Measurements from ENCODE around the gene ADAR. TPM values are rescaled to one million over a fixed set of nuclear protein-coding genes. Genes with fewer than 3 reads are reported as not detected.

ADAR gene
- total and polyA plus RNA-seq, 5 donors: 21.2 to 80.9 (median 68.3) TPM

DNA sequence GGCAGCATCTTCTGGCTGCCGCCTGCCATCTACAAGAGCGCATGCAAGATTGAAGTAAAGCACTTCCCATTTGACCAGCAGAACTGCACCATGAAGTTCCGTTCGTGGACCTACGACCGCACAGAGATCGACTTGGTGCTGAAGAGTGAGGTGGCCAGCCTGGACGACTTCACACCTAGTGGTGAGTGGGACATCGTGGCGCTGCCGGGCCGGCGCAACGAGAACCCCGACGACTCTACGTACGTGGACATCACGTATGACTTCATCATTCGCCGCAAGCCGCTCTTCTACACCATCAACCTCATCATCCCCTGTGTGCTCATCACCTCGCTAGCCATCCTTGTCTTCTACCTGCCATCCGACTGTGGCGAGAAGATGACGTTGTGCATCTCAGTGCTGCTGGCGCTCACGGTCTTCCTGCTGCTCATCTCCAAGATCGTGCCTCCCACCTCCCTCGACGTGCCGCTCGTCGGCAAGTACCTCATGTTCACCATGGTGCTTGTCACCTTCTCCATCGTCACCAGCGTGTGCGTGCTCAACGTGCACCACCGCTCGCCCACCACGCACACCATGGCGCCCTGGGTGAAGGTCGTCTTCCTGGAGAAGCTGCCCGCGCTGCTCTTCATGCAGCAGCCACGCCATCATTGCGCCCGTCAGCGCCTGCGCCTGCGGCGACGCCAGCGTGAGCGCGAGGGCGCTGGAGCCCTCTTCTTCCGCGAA lies 36.6 kb downstream of the ADAR start:
- no peak for ATAC-seq
- intact Hi-C loops (cut with DNase I): no loop called here
- no peak overlapping the region for H3K27ac ChIP-seq (ENCODE audit: low read length)
- no peaks in the 10 kb centered on the region for H3K27me3 ChIP-seq (ENCODE audit: control insufficient read depth, insufficient read depth)
- no peak overlapping the region for H3K4me3 ChIP-seq (ENCODE audit: low read length)
- no peaks in the 10 kb centered on the region for H3K9me3 ChIP-seq (ENCODE audit: control insufficient read depth, low read length)
- DNase-seq: no peak
- no peaks in the 10 kb centered on the region for H3K4me1 ChIP-seq (ENCODE audit: control insufficient read depth, insufficient read depth, low read length)
- WGBS: 95% methylated on average over 59 of the region's 59 CpGs

DNA sequence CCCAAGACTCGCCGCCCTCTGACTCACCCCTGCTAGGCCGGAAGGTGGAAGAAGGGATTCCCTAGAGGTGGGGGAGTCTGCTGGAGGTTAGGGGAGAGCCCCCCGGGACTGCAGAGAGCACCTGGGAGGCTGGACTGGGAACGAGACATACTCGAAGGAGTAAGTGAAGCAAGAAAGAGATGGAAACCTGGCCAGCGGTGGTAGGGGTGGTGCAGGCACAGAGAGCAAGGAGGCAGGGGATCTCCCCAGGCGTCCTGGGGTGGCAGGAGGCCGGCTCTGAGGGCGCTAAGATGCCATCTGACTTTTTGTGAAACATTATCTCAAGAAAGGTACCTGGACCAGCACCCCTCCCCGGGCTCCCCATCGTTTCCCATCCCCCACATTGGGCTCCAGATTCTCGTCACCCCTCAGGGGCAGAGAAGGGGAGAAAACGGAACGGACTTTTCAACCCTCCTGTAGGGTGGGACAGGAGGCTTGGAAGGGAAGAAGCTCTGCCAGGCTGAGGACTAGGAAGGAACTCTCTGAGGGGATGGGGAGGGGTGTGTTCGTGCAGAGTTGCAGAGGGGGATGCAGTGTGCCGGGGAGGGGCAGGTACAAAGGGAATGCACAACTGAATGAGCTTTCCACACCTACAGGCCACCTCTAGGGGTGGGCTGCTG lies 39.7 kb downstream of the ADAR start:
- Histone ChIP-seq H3K27ac (ENCODE audit: low read length) (no peak overlapping the region), H3K4me1 (ENCODE audit: control insufficient read depth, insufficient read depth, low read length) (no peaks in the 10 kb centered on the region), H3K9me3 (ENCODE audit: control insufficient read depth, low read length) (no peaks in the 10 kb centered on the region), H3K4me3 (ENCODE audit: low read length) (no peak overlapping the region), H3K27me3 (ENCODE audit: control insufficient read depth, insufficient read depth) (no peaks in the 10 kb centered on the region)
- DNase-seq (no peak), ATAC-seq (no peak)
- intact Hi-C loops (cut with DNase I): loop anchor here in 3 of 4 donors (10.0 kb wide), 2 partner anchors 187 to 307 kb away; partner anchors contain the start of gene KCNN3 (in 2 of the 3)
- WGBS: 36% methylated on average over 17 of the region's 17 CpGs

DNA sequence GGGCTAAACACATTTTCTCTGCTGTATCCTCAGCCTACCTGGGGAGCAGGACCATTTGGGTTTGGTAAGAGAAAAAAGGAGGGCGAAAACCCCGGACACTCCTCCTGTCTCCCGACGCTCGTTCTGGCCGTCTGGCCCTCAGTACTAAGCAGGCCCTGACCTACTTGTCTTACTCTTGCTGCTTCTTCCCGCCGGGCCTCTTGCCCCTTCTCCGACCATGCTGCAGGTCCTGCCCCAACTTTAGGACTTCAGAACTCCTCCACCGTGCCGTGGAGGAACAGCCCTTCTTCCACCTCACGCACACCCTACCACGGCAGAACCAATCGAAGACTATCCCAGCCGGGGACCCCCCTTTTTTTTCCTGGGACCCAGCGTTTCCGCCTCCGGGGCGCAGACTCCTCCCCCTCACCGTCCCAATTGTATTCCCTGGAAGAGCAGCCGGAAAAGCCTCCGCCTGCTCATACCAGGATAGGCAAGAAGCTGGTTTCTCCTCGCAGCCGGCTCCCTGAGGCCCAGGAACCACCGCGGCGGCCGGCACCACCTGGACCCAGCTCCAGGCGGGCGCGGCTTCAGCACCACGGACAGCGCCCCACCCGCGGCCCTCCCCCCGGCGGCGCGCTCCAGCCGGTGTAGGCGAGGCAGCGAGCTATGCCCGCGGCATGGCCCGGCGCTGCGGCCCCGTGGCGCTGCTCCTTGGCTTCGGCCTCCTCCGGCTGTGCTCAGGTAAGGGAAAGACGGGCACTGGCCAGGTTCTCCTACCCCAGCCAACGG lies 40.4 kb downstream of the ADAR start, which contains the start of gene CHRNB2:
Gene CHRNB2 (plus strand): TSS at position 393 of the 771 bp plus-strand sequence. CDS start 267 bp downstream, at position 660.
- DNase-seq (peak; percentile 72 to 90 (median 89)), ATAC-seq (peak; percentile 93)
- intact Hi-C loops (cut with DNase I): loop anchor here in 3 of 4 donors (10.0 kb wide), 2 partner anchors 187 to 307 kb away; partner anchors contain the start of gene KCNN3 (in 2 of the 3)
- WGBS: 3% methylated on average over 53 of the region's 53 CpGs
- Histone ChIP-seq H3K4me3 (ENCODE audit: low read length) (no peak within 1 kb of the TSS), H3K27ac (ENCODE audit: low read length) (no peak within 1 kb of the TSS), H3K4me1 (ENCODE audit: control insufficient read depth, insufficient read depth, low read length) (no peaks in the 10 kb centered on the region), H3K27me3 (ENCODE audit: control insufficient read depth, insufficient read depth) (no peaks in the 10 kb centered on the region), H3K9me3 (ENCODE audit: control insufficient read depth, low read length) (no peaks in the 10 kb centered on the region)

DNA sequence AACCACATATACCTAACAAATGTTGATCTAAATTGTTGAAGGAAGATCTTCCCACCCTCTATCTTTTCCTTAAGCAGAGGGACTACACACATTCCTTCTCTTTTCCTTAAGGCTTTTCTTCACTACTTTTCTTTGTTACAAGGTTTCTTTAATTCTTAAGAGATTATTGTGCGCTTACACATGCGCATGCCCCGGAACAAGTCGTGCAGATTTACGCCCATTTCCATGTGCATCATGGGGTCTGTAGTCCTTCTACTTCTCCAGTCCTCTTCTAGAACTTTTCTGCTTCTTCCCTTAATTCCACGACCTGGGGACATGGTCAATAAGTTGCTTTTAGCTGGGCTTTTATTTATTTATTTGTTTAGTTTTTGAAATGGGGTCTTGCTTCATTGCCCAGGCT lies 42.1 kb downstream of the ADAR start:
- WGBS: 85% methylated on average over 6 of the region's 6 CpGs
- Histone ChIP-seq H3K4me3 (ENCODE audit: low read length) (no peak overlapping the region), H3K4me1 (ENCODE audit: control insufficient read depth, insufficient read depth, low read length) (no peaks in the 10 kb centered on the region), H3K9me3 (ENCODE audit: control insufficient read depth, low read length) (no peaks in the 10 kb centered on the region), H3K27me3 (ENCODE audit: control insufficient read depth, insufficient read depth) (no peaks in the 10 kb centered on the region), H3K27ac (ENCODE audit: low read length) (no peak overlapping the region)
- no peak for DNase-seq
- intact Hi-C loops (cut with DNase I): loop anchor here in 3 of 4 donors (10.0 kb wide), 2 partner anchors 189 to 309 kb away; partner anchors contain the start of gene KCNN3 (in 2 of the 3)
- no peak for ATAC-seq

DNA sequence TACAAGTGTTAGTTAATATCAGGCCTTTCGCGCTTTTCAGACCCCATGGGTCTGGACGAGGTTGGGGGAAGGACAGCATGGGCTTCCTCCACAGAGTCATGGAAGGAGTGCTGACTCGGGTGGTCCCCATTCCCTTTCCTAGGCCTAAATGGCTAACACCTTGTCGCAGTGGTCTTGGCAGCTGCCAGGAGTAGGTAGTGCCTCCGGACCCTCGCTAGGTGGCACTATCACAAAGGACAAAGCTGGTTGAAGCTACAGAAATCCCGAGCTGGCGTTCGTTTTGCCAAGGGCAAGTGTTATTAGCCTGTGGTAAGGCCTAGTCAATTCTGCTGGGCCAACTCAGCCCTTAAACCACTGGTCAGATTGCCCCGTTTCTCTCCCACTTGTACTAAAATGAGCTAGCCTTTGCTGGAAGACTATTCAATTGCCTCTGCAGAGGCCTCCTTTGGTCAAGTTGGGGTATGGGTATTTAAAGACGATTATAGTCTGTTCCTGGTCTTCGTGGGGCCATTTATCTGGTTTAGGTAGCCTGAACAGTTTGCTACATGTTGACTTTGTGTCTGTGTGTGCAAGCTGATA lies 48.4 kb downstream of the ADAR start:
- peak overlapping the region; percentile 94 for H3K27ac ChIP-seq (ENCODE audit: low read length)
- intact Hi-C loops (cut with DNase I): loop anchor here (5.0 to 10.0 kb wide), 4 partner anchors 195 to 515 kb away; partner anchors contain the start of genes KCNN3 (in 2 of the 4) and EFNA3 (in 1 of the 4)
- peak overlapping the region; percentile 31 for H3K4me3 ChIP-seq (ENCODE audit: low read length)
- H3K9me3 ChIP-seq (ENCODE audit: control insufficient read depth, low read length): no peaks in the 10 kb centered on the region
- WGBS: 12% methylated on average over 13 of the region's 13 CpGs
- DNase-seq (peak; percentile 87 to 93 (median 88)), ATAC-seq (peak; percentile 77 to 79)
- peaks cover 9% of the 10 kb centered on the region for H3K4me1 ChIP-seq (ENCODE audit: control insufficient read depth, insufficient read depth, low read length)
- H3K27me3 ChIP-seq (ENCODE audit: control insufficient read depth, insufficient read depth): no peaks in the 10 kb centered on the region

DNA sequence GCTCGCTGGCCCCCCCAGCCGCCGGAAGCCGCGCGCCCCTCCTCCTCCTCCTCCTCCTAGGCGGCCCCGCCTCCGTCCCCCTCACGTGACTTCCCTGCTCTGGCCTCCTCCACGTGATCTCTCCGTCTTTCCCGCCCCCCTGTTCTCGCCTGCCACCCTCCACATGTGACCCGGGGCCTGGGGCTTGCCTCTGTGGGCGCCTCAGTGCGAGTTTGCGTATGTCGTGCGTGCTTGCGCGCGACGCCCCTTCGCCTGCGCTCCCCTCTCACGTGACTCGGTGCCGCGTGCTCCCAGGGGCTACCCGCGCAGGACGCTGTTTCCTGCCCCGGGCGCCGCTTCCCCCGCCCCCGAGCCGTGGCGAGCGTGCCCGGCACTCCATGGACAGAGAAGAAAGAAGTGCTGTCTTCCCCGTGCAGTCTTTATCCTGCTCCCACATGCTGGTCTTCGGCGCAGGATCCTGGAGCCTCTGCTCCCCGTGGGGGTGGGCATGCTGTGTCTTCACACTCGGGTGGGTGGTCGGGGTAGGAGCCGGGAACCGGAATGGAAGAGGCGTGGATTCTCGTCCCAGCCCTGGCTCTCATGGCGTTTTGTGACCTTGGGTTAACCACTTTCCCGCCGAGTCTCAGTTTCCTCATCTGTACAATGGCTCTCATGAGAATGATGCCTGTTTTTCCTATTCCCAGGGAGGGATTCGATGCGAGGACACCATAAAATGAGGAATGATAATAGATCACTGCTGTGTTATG lies 49.1 kb downstream of the ADAR start:
- DNase-seq: peak; percentile 99 to 100 (median 100)
- peak overlapping the region; percentile 97 for H3K4me3 ChIP-seq (ENCODE audit: low read length)
- peaks cover 9% of the 10 kb centered on the region for H3K4me1 ChIP-seq (ENCODE audit: control insufficient read depth, insufficient read depth, low read length)
- H3K27me3 ChIP-seq (ENCODE audit: control insufficient read depth, insufficient read depth): no peaks in the 10 kb centered on the region
- ATAC-seq: peak; percentile 97 to 98
- under 1% methylated on average over 56 of the region's 57 CpGs for WGBS
- intact Hi-C loops (cut with DNase I): loop anchor here in 2 of 4 donors (5.0 to 10.0 kb wide), 2 partner anchors 318 to 516 kb away; partner anchors contain the start of gene EFNA3 (in 1 of the 2)
- H3K9me3 ChIP-seq (ENCODE audit: control insufficient read depth, low read length): no peaks in the 10 kb centered on the region
- H3K27ac ChIP-seq (ENCODE audit: low read length): peak overlapping the region; percentile 94

DNA sequence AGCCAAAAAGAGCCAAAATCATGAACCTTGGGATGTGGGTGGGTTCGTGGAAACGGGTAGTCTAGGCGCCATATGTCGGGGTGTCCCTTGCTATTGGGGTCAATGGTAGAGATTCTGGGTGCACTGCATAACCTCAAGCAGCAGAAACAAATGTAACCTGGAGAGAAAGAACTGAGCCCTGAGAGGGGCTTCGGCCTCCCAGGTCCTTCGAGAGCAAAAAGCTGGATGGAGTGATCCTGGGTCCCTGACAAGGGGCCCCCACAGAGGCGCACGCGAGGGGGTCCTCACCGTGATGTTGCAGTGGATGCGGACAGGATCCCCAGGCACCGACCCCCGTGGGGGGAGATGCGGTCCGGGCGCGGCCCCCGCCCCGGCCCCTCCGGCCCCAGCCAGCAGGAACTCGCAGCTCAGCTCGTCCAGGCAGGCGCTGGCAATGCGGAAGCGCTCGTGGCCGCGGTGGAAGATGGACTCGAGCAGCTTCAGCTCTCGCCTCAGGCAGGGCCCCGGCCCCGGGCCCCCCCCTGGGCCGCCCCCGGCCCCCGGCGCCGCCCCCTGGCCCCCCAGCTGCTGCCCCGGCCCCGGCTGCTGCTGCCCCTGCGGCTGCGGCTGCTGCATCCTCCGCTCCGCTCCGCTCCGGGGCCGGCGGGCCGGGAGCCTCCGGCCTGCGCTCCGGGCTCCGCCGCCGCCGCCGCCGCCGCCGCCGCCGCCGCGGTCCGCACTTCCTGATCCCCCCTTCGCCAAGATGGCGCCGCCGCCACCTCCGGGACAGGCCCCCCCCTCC lies 49.9 kb downstream of the ADAR start, which contains the start of gene UBE2Q1:
Gene UBE2Q1 (minus strand): TSS at position 724 of the 781 bp plus-strand sequence. CDS start 109 bp downstream, at position 615.
- DNase-seq (peak; percentile 64 to 88 (median 84)), ATAC-seq (peak in 1 of 2 donors; percentile 3)
- peaks cover 9% of the 10 kb centered on the region for H3K4me1 ChIP-seq (ENCODE audit: control insufficient read depth, insufficient read depth, low read length)
- H3K4me3 ChIP-seq (ENCODE audit: low read length): peak within 1 kb of the TSS; percentile 97
- H3K27me3 ChIP-seq (ENCODE audit: control insufficient read depth, insufficient read depth): no peaks in the 10 kb centered on the region
- no peaks in the 10 kb centered on the region for H3K9me3 ChIP-seq (ENCODE audit: control insufficient read depth, low read length)
- H3K27ac ChIP-seq (ENCODE audit: low read length): peak within 1 kb of the TSS; percentile 94
- under 1% methylated on average over 58 of the region's 69 CpGs for WGBS
- intact Hi-C loops (cut with DNase I): loop anchor here in 2 of 4 donors (5.0 to 10.0 kb wide), 2 partner anchors 319 to 517 kb away; partner anchors contain the start of gene EFNA3 (in 1 of the 2)

DNA sequence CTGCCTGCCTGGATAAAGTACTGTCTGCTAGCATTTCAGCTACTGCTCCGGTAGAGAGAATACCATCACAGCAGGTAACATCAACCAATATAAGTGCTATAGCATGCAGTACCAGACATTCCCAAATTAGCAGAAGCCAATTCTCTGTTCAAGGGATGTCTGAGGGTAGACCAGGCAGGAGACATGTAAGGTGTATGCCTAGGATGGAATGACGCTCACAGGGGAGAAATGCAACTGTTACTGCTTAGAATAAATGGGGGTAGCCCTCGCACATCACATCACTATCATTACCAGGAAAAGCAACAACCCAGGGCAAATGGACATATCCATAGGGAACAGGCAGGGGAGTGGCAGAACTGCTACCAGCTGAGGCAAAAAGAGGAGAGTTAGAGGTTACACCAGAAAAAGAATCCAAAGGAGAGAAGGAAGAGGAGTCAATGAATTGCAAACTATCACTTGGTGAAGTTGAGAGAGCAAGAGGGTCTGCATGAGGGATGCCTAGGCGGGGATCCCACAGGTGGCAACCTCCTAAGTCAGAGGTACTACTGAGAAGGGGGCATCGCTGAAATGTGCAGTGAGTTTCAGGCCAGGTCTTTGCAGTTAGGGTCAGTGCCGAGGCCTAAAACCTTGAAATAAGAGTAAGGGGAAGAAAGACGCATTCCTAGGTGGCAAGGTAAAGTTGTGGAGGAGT lies 50.6 kb downstream of the ADAR start:
- 12% methylated on average over 7 of the region's 7 CpGs for WGBS
- DNase-seq (no peak), ATAC-seq (no peak)
- Histone ChIP-seq H3K4me3 (ENCODE audit: low read length) (peak overlapping the region; percentile 97), H3K27ac (ENCODE audit: low read length) (peak overlapping the region; percentile 66), H3K4me1 (ENCODE audit: control insufficient read depth, insufficient read depth, low read length) (peaks cover 9% of the 10 kb centered on the region), H3K9me3 (ENCODE audit: control insufficient read depth, low read length) (no peaks in the 10 kb centered on the region), H3K27me3 (ENCODE audit: control insufficient read depth, insufficient read depth) (no peaks in the 10 kb centered on the region)
- intact Hi-C loops (cut with DNase I): loop anchor here in 2 of 4 donors (5.0 to 10.0 kb wide), 2 partner anchors 320 to 517 kb away; partner anchors contain the start of gene EFNA3 (in 1 of the 2)
